ENCODE measurements around the gene PTPRU.

PTPRU gene

GRCh38 chr1:29349871-29350491 lies 113.7 kb downstream of the PTPRU start:
- no peak for DNase-seq (ENCODE audit: low spot score)
- no peak for TF ChIP-seq CTCF (IDR thresholded peaks at IDR 0.05; ENCODE audit: extremely low read depth, missing control alignments)

GRCh38 chr1:29352719-29353420 lies 116.5 kb downstream of the PTPRU start:
- no peak for DNase-seq (ENCODE audit: low spot score)
- TF ChIP-seq CTCF (IDR thresholded peaks at IDR 0.05; ENCODE audit: extremely low read depth, missing control alignments) = no peak

GRCh38 chr1:29354511-29355098 lies 118.3 kb downstream of the PTPRU start:
- no peak for DNase-seq (ENCODE audit: low spot score)
- no peak for TF ChIP-seq CTCF (IDR thresholded peaks at IDR 0.05; ENCODE audit: extremely low read depth, missing control alignments)

GRCh38 chr1:29355375-29355774 lies 119.1 kb downstream of the PTPRU start:
- TF ChIP-seq CTCF (IDR thresholded peaks at IDR 0.05; ENCODE audit: extremely low read depth, missing control alignments) = no peak

GRCh38 chr1:29356663-29357062 lies 120.3 kb downstream of the PTPRU start:
- no peak for DNase-seq (ENCODE audit: low spot score)
- no peak for TF ChIP-seq CTCF (IDR thresholded peaks at IDR 0.05; ENCODE audit: extremely low read depth, missing control alignments)

More at GRCh38 chr1:29355375-29355774, 119.1 kb downstream of the PTPRU start:
- DNase-seq (ENCODE audit: low spot score) = no peak

GRCh38 chr1:29357452-29357851 lies 121.1 kb downstream of the PTPRU start:
- TF ChIP-seq CTCF (IDR thresholded peaks at IDR 0.05; ENCODE audit: extremely low read depth, missing control alignments) = no peak
- no peak for DNase-seq (ENCODE audit: low spot score)

GRCh38 chr1:29358183-29358582 lies 121.9 kb downstream of the PTPRU start:
- DNase-seq (ENCODE audit: low spot score) = no peak
- TF ChIP-seq CTCF (IDR thresholded peaks at IDR 0.05; ENCODE audit: extremely low read depth, missing control alignments) = no peak
